K562 (cell line): ENCODE results near the gene RPS6KA2. TPM values are rescaled to one million over a fixed set of nuclear protein-coding genes. Genes with fewer than 3 reads are reported as not detected.
A peak's percentile ranks its signal among the peaks of the same experiment; 100 is the strongest.

Experiments used
- CBFA2T3 ChIP-seq: fragments of 450-650 bp; IDR thresholded peaks from 2 replicates; pipeline ENCODE4 v1.6.1; 2017
- GTF2E2 ChIP-seq: fragments of 200-800 bp; sonication (Bioruptor generic); IDR thresholded peaks from 2 replicates; pipeline ENCODE4 v1.6.1; 2016; ENCODE audit warnings: missing genetic modification characterization, missing compliant biosample characterization
- polyA plus RNA-seq, 8 experiments: library from polyadenylated mRNA; depleted of rRNA in 4 of 8; stranded (reverse) in 5 of 8; unstranded in 3 of 8; fragments of >200 nt; fragmentation: Nextera tagmentation in 2 of 8; fragmentation: Illumina TruSeq in 1 of 8; extraction: Ambion mirVana in 2 of 8; extraction: Trizol in 1 of 8; gene quantifications; 2 replicates each; pipeline versions ENCODE4 v1.2.1 to v1.2.3, GENCODE V29; 2011 to 2014; ENCODE audit warnings: inconsistent platforms in 1 of 8, missing spikeins in 1 of 8
- total RNA-seq, 7 experiments: library from RNA; depleted of rRNA in 6 of 7; stranded (reverse); fragments of >200 nt in 6 of 7; fragmentation: Illumina TruSeq in 2 of 7; extraction: Trizol in 2 of 7; gene quantifications; 2 replicates each; pipeline versions ENCODE4 v1.2.1 to v1.2.3, GENCODE V29; 2011 to 2021; ENCODE audit warnings: low replicate concordance in 1 of 7
- TF ChIP-seq, protein P1 (sequence below): fragments of 450-650 bp; IDR thresholded peaks from 2 replicates; pipeline ENCODE4 v1.6.1; 2016; ENCODE audit warnings: mild to moderate bottlenecking, moderate library complexity

RPS6KA2 gene
- total and polyA plus RNA-seq, 9 of the 15 experiments (the other 6 are each of a cell fraction or from before 2014, with no cell fraction given), result 0.29 to 1.00 (median 0.53) TPM

DNA sequence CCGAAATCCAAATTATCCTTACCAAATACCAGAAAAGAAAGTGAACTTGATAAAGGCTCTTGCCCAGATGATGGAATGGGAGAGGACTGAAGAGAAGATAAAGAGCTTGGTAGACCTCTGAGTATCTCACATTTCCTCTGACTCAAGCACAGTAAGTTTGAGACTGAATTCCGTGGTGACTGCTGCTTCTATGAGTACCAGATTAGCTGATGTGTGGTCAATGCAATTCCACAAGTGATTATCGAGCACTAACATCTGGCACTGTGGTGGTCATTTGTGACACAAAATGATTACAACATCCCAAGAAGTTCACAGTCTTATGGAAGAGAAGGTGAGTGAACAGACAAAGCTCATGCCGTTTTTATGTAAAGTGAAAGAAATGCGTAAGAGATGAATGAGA lies 2.6 kb upstream of the RPS6KA2 start (continued):
- TF ChIP-seq, protein P1, sequence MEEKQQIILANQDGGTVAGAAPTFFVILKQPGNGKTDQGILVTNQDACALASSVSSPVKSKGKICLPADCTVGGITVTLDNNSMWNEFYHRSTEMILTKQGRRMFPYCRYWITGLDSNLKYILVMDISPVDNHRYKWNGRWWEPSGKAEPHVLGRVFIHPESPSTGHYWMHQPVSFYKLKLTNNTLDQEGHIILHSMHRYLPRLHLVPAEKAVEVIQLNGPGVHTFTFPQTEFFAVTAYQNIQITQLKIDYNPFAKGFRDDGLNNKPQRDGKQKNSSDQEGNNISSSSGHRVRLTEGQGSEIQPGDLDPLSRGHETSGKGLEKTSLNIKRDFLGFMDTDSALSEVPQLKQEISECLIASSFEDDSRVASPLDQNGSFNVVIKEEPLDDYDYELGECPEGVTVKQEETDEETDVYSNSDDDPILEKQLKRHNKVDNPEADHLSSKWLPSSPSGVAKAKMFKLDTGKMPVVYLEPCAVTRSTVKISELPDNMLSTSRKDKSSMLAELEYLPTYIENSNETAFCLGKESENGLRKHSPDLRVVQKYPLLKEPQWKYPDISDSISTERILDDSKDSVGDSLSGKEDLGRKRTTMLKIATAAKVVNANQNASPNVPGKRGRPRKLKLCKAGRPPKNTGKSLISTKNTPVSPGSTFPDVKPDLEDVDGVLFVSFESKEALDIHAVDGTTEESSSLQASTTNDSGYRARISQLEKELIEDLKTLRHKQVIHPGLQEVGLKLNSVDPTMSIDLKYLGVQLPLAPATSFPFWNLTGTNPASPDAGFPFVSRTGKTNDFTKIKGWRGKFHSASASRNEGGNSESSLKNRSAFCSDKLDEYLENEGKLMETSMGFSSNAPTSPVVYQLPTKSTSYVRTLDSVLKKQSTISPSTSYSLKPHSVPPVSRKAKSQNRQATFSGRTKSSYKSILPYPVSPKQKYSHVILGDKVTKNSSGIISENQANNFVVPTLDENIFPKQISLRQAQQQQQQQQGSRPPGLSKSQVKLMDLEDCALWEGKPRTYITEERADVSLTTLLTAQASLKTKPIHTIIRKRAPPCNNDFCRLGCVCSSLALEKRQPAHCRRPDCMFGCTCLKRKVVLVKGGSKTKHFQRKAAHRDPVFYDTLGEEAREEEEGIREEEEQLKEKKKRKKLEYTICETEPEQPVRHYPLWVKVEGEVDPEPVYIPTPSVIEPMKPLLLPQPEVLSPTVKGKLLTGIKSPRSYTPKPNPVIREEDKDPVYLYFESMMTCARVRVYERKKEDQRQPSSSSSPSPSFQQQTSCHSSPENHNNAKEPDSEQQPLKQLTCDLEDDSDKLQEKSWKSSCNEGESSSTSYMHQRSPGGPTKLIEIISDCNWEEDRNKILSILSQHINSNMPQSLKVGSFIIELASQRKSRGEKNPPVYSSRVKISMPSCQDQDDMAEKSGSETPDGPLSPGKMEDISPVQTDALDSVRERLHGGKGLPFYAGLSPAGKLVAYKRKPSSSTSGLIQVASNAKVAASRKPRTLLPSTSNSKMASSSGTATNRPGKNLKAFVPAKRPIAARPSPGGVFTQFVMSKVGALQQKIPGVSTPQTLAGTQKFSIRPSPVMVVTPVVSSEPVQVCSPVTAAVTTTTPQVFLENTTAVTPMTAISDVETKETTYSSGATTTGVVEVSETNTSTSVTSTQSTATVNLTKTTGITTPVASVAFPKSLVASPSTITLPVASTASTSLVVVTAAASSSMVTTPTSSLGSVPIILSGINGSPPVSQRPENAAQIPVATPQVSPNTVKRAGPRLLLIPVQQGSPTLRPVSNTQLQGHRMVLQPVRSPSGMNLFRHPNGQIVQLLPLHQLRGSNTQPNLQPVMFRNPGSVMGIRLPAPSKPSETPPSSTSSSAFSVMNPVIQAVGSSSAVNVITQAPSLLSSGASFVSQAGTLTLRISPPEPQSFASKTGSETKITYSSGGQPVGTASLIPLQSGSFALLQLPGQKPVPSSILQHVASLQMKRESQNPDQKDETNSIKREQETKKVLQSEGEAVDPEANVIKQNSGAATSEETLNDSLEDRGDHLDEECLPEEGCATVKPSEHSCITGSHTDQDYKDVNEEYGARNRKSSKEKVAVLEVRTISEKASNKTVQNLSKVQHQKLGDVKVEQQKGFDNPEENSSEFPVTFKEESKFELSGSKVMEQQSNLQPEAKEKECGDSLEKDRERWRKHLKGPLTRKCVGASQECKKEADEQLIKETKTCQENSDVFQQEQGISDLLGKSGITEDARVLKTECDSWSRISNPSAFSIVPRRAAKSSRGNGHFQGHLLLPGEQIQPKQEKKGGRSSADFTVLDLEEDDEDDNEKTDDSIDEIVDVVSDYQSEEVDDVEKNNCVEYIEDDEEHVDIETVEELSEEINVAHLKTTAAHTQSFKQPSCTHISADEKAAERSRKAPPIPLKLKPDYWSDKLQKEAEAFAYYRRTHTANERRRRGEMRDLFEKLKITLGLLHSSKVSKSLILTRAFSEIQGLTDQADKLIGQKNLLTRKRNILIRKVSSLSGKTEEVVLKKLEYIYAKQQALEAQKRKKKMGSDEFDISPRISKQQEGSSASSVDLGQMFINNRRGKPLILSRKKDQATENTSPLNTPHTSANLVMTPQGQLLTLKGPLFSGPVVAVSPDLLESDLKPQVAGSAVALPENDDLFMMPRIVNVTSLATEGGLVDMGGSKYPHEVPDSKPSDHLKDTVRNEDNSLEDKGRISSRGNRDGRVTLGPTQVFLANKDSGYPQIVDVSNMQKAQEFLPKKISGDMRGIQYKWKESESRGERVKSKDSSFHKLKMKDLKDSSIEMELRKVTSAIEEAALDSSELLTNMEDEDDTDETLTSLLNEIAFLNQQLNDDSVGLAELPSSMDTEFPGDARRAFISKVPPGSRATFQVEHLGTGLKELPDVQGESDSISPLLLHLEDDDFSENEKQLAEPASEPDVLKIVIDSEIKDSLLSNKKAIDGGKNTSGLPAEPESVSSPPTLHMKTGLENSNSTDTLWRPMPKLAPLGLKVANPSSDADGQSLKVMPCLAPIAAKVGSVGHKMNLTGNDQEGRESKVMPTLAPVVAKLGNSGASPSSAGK, result no peak
- peak; percentile 65 for TF ChIP-seq CBFA2T3
- no peak for TF ChIP-seq GTF2E2 (tag)
